Liver (tissue), 9 donors: Measurements from ENCODE around the gene COLEC12. TPM values are rescaled to one million over a fixed set of nuclear protein-coding genes. Genes with fewer than 3 reads are reported as not detected.

Source experiments
- DNase-seq: peaks from one replicate; pipeline ENCODE4 v3.0.0-alpha.2; 2017; ENCODE audit warnings: low spot score
- H3K27ac ChIP-seq, 2 donors: one replicate each; pipeline ENCODE4 v1.7.0; 2013; ENCODE audit warnings: inconsistent platforms in 2 of 2, low read length in 2 of 2, control low read depth in 1 of 2, low read depth in 1 of 2, mild to moderate bottlenecking in 1 of 2
- H3K27me3 ChIP-seq, 4 donors: one replicate each; pipeline versions ENCODE4 v1.6.1 to v1.7.0; 2013; ENCODE audit warnings: low read length in 3 of 4, inconsistent platforms in 1 of 4, mild to moderate bottlenecking in 1 of 4, moderate library complexity in 1 of 4; ENCODE audit not compliant: control insufficient read depth in 4 of 4, insufficient read depth in 4 of 4
- H3K36me3 ChIP-seq, 4 donors: one replicate each; pipeline versions ENCODE4 v1.6.1 to v1.7.0; 2013; ENCODE audit warnings: low read length in 3 of 4, mild to moderate bottlenecking in 3 of 4, low read depth in 1 of 4, moderate library complexity in 1 of 4; ENCODE audit not compliant: control insufficient read depth in 4 of 4, insufficient read depth in 3 of 4
- H3K4me1 ChIP-seq, 4 donors: one replicate each; pipeline versions ENCODE4 v1.6.1 to v1.7.0; 2013; ENCODE audit warnings: low read length in 3 of 4, mild to moderate bottlenecking in 3 of 4, moderate library complexity in 1 of 4; ENCODE audit not compliant: control insufficient read depth in 4 of 4, insufficient read depth in 4 of 4
- H3K4me3 ChIP-seq, 3 donors: one replicate each; pipeline versions ENCODE4 v1.6.1 to v1.7.0; 2013; ENCODE audit warnings: low read length in 3 of 3, control low read depth in 1 of 3, low read depth in 1 of 3, mild to moderate bottlenecking in 1 of 3
- H3K9ac ChIP-seq, 2 donors: one replicate each; pipeline ENCODE4 v1.7.0; 2013; ENCODE audit warnings: low read length in 2 of 2, mild to moderate bottlenecking in 2 of 2, moderate library complexity in 2 of 2, control low read depth in 1 of 2, low read depth in 1 of 2
- H3K9me3 ChIP-seq, 4 donors: one replicate each; pipeline versions ENCODE4 v1.6.1 to v1.7.0; 2013; ENCODE audit warnings: low read length in 3 of 4; ENCODE audit not compliant: control insufficient read depth in 4 of 4
- ATF3 ChIP-seq: IDR thresholded peaks from 2 replicates; pipeline ENCODE4 v1.6.1; 2016; ENCODE audit warnings: antibody characterized with exemption
- CTCF ChIP-seq: fragments of 150-350 bp; IDR thresholded peaks from 2 replicates; pipeline ENCODE4 v1.5.1; 2017; ENCODE audit warnings: improper control_type of control experiment, low read depth, low read length; ENCODE audit not compliant: missing input control
- EGR1 ChIP-seq, 2 donors: IDR thresholded peaks; 2 replicates each; pipeline ENCODE4 v1.6.1; 2016 to 2018; ENCODE audit warnings: antibody characterized with exemption in 2 of 2, low read depth in 2 of 2
- FOXA1 ChIP-seq: IDR thresholded peaks from 2 replicates; pipeline ENCODE4 v1.6.1; 2016; ENCODE audit warnings: antibody characterized with exemption
- FOXA2 ChIP-seq: IDR thresholded peaks from 2 replicates; pipeline ENCODE4 v1.6.1; 2016; ENCODE audit warnings: antibody characterized with exemption
- GABPA ChIP-seq, 2 donors: IDR thresholded peaks in 1 of 2; conservative IDR thresholded peaks in 1 of 2; 2 replicates each; pipeline ENCODE4 v1.6.1; 2016; ENCODE audit warnings: antibody characterized with exemption in 2 of 2, mild to moderate bottlenecking in 1 of 2, moderate library complexity in 1 of 2
- HNF4A ChIP-seq, 2 donors: conservative IDR thresholded peaks; 2 replicates each; pipeline ENCODE4 v1.6.1; 2016; ENCODE audit warnings: antibody characterized with exemption in 2 of 2, mild to moderate bottlenecking in 2 of 2
- HNF4G ChIP-seq: IDR thresholded peaks from 2 replicates; pipeline ENCODE4 v1.6.1; 2016; ENCODE audit warnings: antibody characterized with exemption
- JUND ChIP-seq, 2 donors: IDR thresholded peaks; 2 replicates each; pipeline ENCODE4 v1.6.1; 2016; ENCODE audit warnings: antibody characterized with exemption in 2 of 2
- MAX ChIP-seq: IDR thresholded peaks from 2 replicates; pipeline ENCODE4 v1.6.1; 2016; ENCODE audit warnings: antibody characterized with exemption
- RAD21 ChIP-seq, 2 donors: IDR thresholded peaks; 2 replicates each; pipeline ENCODE4 v1.6.1; 2016; ENCODE audit warnings: antibody characterized with exemption in 2 of 2, mild to moderate bottlenecking in 2 of 2
- REST ChIP-seq: IDR thresholded peaks from 2 replicates; pipeline ENCODE4 v1.6.1; 2016; ENCODE audit warnings: antibody characterized with exemption, mild to moderate bottlenecking
- RXRA ChIP-seq, 2 donors: IDR thresholded peaks; 2 replicates each; pipeline ENCODE4 v1.6.1; 2017 to 2018; ENCODE audit warnings: antibody characterized with exemption in 2 of 2, mild to moderate bottlenecking in 1 of 2
- SP1 ChIP-seq: IDR thresholded peaks from 2 replicates; pipeline ENCODE4 v1.6.1; 2018; ENCODE audit warnings: antibody characterized with exemption, mild to moderate bottlenecking
- TAF1 ChIP-seq: conservative IDR thresholded peaks from 2 replicates; pipeline ENCODE4 v1.6.1; 2016; ENCODE audit warnings: antibody characterized with exemption, mild to moderate bottlenecking
- YY1 ChIP-seq: IDR thresholded peaks from 2 replicates; pipeline ENCODE4 v1.6.1; 2016; ENCODE audit warnings: antibody characterized with exemption, mild to moderate bottlenecking
- ZBTB33 ChIP-seq: IDR thresholded peaks from 2 replicates; pipeline ENCODE4 v1.6.1; 2016; ENCODE audit warnings: antibody characterized with exemption
- WGBS: extraction: QIAGEN DNeasy Blood & Tissue Kit; methylation state at CpG from one replicate; pipeline ENCODE4 v1.1.7; 2013; 5-methylcytosine and 5-hydroxymethylcytosine counted together
- polyA plus RNA-seq, 2 donors: library from polyadenylated mRNA; stranded (reverse) in 1 of 2; unstranded in 1 of 2; fragments of 200-250 nt in 1 of 2; fragments of >200 nt in 1 of 2; fragmentation: Nextera tagmentation in 1 of 2; extraction: Ambion mirVana in 1 of 2; gene quantifications; one replicate each; pipeline versions ENCODE4 v1.2.1 to v1.2.3, GENCODE V29; 2013 to 2015
- total RNA-seq, 2 donors: library from RNA; depleted of rRNA; stranded (reverse); fragments of >200 nt; gene quantifications; one replicate each; pipeline ENCODE4 v1.2.3, GENCODE V29; 2014
- donor health status: healthy.
- donor health status: healthy.
- donor health status: healthy.
- donor health status: healthy.
- donor health status: healthy.

The COLEC12 gene
- total and polyA plus RNA-seq, 4 donors = 0.03 to 1.6 (median 0.28) TPM

- H3K9me3 ChIP-seq = peaks cover 0 to 4% (median 0%) of the 10 kb centered on the region in 4 donors
- TF ChIP-seq EGR1 (IDR thresholded peaks at IDR 0.05; ENCODE audit: low read depth in 2 of 2) (no peak), MAX (no peak), CTCF (no peak), HNF4A (conservative IDR thresholded peaks at IDR 0.05) (no peak), YY1 (no peak), RXRA (IDR thresholded peaks at IDR 0.05) (no peak), JUND (IDR thresholded peaks at IDR 0.05) (no peak), ZBTB33 (no peak), RAD21 (IDR thresholded peaks at IDR 0.05) (no peak), FOXA2 (no peak)
Measured at GRCh38 chr18:350953-351572, 149.4 kb downstream of the COLEC12 start.

GRCh38 chr18:346600-346999, 153.9 kb downstream of the COLEC12 start:
- no peaks in the 10 kb centered on the region for H3K27me3 ChIP-seq
- 90% methylated on average over 10 of the region's 10 CpGs for WGBS
- H3K4me1 ChIP-seq = no peaks in the 10 kb centered on the region

More at GRCh38 chr18:350953-351572, 149.4 kb downstream of the COLEC12 start:
- Histone ChIP-seq H3K4me1 (no peaks in the 10 kb centered on the region), H3K27me3 (peaks cover 0 to 3% (median 0%) of the 10 kb centered on the region in 4 donors), H3K9ac (no peak overlapping the region), H3K27ac (no peak overlapping the region), H3K36me3 (no peaks in the 10 kb centered on the region), H3K4me3 (no peak overlapping the region)
- no peak for DNase-seq
- 86% methylated on average over 6 of the region's 6 CpGs for WGBS

More at GRCh38 chr18:346600-346999, 153.9 kb downstream of the COLEC12 start:
- no peak for TF ChIP-seq CTCF
- TF ChIP-seq TAF1 = no peak
- TF ChIP-seq HNF4G = no peak
- TF ChIP-seq ATF3 = no peak
- TF ChIP-seq MAX = no peak
- no peak for TF ChIP-seq GABPA (IDR thresholded peaks at IDR 0.05 in 1 of 2, conservative IDR thresholded peaks at IDR 0.05 in 1 of 2)
- TF ChIP-seq SP1 = no peak
- TF ChIP-seq REST = no peak
- TF ChIP-seq FOXA1 = no peak
- no peak for TF ChIP-seq RAD21 (IDR thresholded peaks at IDR 0.05)
- no peak for TF ChIP-seq YY1
- no peaks in the 10 kb centered on the region for H3K36me3 ChIP-seq
- H3K9me3 ChIP-seq = peaks cover 0 to 4% (median 1%) of the 10 kb centered on the region in 4 donors
- H3K4me3 ChIP-seq = no peak overlapping the region
- H3K9ac ChIP-seq = no peak overlapping the region
- no peak overlapping the region for H3K27ac ChIP-seq
- no peak for DNase-seq
